GM10847 (cell line): Measurements from ENCODE around the gene SPRYD3.

ENCODE experiments used
- POLR2A ChIP-seq: IDR thresholded peaks from 2 replicates; pipeline ENCODE4 v1.6.1; 2011; ENCODE audit not compliant: insufficient read length; ENCODE audit errors: extremely low read depth

Gene SPRYD3

GRCh38 chr12:53096089-53096741 lies 17.0 kb upstream of the SPRYD3 start:
- no peak for TF ChIP-seq POLR2A

- no peak for TF ChIP-seq POLR2A
Observed at GRCh38 chr12:53094394-53094787, 15.2 kb upstream of the SPRYD3 start.

GRCh38 chr12:53093777-53094393 lies 14.7 kb upstream of the SPRYD3 start:
- no peak for TF ChIP-seq POLR2A

GRCh38 chr12:53091756-53092155 lies 12.6 kb upstream of the SPRYD3 start:
- no peak for TF ChIP-seq POLR2A

GRCh38 chr12:53090554-53090953 lies 11.4 kb upstream of the SPRYD3 start:
- TF ChIP-seq POLR2A = no peak

- no peak for TF ChIP-seq POLR2A
Observed at GRCh38 chr12:53090105-53090504, 10.9 kb upstream of the SPRYD3 start.

GRCh38 chr12:53086361-53086760 lies 7.2 kb upstream of the SPRYD3 start:
- no peak for TF ChIP-seq POLR2A

GRCh38 chr12:53082637-53083175 lies 3.5 kb upstream of the SPRYD3 start:
- TF ChIP-seq POLR2A = no peak

- TF ChIP-seq POLR2A = no peak
Observed at GRCh38 chr12:53078425-53079225, 565 bp downstream of the SPRYD3 start.

- no peak for TF ChIP-seq POLR2A
Observed at GRCh38 chr12:53077030-53077429, 2.2 kb downstream of the SPRYD3 start.

GRCh38 chr12:53076461-53076860 lies 2.7 kb downstream of the SPRYD3 start:
- TF ChIP-seq POLR2A = no peak

GRCh38 chr12:53074999-53075370 lies 4.2 kb downstream of the SPRYD3 start:
- TF ChIP-seq POLR2A = no peak

GRCh38 chr12:53074283-53074998 lies 4.7 kb downstream of the SPRYD3 start:
- no peak for TF ChIP-seq POLR2A

- no peak for TF ChIP-seq POLR2A
Observed at GRCh38 chr12:53073881-53074280, 5.3 kb downstream of the SPRYD3 start.
